KG1 (cell line): Measurements from ENCODE around the gene RPN2.

Experiments used
- DNase-seq: peaks from one replicate; lab custom pipeline; 2025; lab: John Stamatoyannopoulos, UW

The RPN2 gene

GRCh38 chr20:37218976-37219375 is 39.8 kb downstream of the RPN2 start:
- DNase-seq, result no peak

GRCh38 chr20:37219751-37220668 is 40.9 kb downstream of the RPN2 start:
- no peak for DNase-seq

- no peak for DNase-seq
These were observed 41.6 kb downstream of the RPN2 start for GRCh38 chr20:37220731-37221130.

GRCh38 chr20:37222086-37222485 is 43.0 kb downstream of the RPN2 start:
- no peak for DNase-seq

GRCh38 chr20:37223053-37223452 is 43.9 kb downstream of the RPN2 start:
- no peak for DNase-seq

- no peak for DNase-seq
These were observed 46.0 kb downstream of the RPN2 start for GRCh38 chr20:37225146-37225545.

GRCh38 chr20:37226889-37227288 is 47.8 kb downstream of the RPN2 start:
- DNase-seq, result no peak

GRCh38 chr20:37228082-37228481 is 49.0 kb downstream of the RPN2 start:
- DNase-seq, result no peak

- DNase-seq, result no peak
These were observed 49.5 kb downstream of the RPN2 start for GRCh38 chr20:37228656-37229055.

GRCh38 chr20:37229357-37229756 is 50.2 kb downstream of the RPN2 start:
- DNase-seq, result no peak

- DNase-seq, result no peak
These were observed 51.1 kb downstream of the RPN2 start for GRCh38 chr20:37230200-37230599.

GRCh38 chr20:37231947-37232630 is 53.0 kb downstream of the RPN2 start:
- no peak for DNase-seq

GRCh38 chr20:37233548-37234253 is 54.6 kb downstream of the RPN2 start:
- DNase-seq, result no peak

- DNase-seq, result no peak
These were observed 55.1 kb downstream of the RPN2 start for GRCh38 chr20:37234254-37234581.

GRCh38 chr20:37235065-37235464 is 55.9 kb downstream of the RPN2 start:
- DNase-seq, result no peak

- DNase-seq, result no peak
These were observed 57.3 kb downstream of the RPN2 start for GRCh38 chr20:37236462-37236861.

GRCh38 chr20:37237656-37238055 is 58.5 kb downstream of the RPN2 start:
- no peak for DNase-seq

GRCh38 chr20:37238426-37238825 is 59.3 kb downstream of the RPN2 start:
- no peak for DNase-seq

- DNase-seq, result no peak
These were observed 59.9 kb downstream of the RPN2 start for GRCh38 chr20:37238935-37239451.

- no peak for DNase-seq
These were observed 61.4 kb downstream of the RPN2 start for GRCh38 chr20:37240337-37241067.

GRCh38 chr20:37242503-37242902 is 63.4 kb downstream of the RPN2 start:
- no peak for DNase-seq
